Renal cortical epithelial cell (primary cell): ENCODE data around the gene MVB12B. TPM values are rescaled to one million over a fixed set of nuclear protein-coding genes. Genes with fewer than 3 reads are reported as not detected.
"Not testable (repeated sequence)": the region's sequence is repeated elsewhere in the genome, so short reads cannot be mapped to it uniquely, and the experiment has no call there.

Experiments
- DNase-seq: peaks from one replicate; pipeline ENCODE4 v3.0.0-alpha.2; 2011; ENCODE audit warnings: low read depth
- total RNA-seq: library from RNA; depleted of rRNA; stranded (reverse); fragments of >200 nt; gene quantifications from 2 replicates; pipeline ENCODE4 v1.2.3, GENCODE V29; 2014

MVB12B gene, protein sequence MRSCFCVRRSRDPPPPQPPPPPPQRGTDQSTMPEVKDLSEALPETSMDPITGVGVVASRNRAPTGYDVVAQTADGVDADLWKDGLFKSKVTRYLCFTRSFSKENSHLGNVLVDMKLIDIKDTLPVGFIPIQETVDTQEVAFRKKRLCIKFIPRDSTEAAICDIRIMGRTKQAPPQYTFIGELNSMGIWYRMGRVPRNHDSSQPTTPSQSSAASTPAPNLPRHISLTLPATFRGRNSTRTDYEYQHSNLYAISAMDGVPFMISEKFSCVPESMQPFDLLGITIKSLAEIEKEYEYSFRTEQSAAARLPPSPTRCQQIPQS
- 1.0 and 5.3 TPM in 2 replicates for total RNA-seq

DNA sequence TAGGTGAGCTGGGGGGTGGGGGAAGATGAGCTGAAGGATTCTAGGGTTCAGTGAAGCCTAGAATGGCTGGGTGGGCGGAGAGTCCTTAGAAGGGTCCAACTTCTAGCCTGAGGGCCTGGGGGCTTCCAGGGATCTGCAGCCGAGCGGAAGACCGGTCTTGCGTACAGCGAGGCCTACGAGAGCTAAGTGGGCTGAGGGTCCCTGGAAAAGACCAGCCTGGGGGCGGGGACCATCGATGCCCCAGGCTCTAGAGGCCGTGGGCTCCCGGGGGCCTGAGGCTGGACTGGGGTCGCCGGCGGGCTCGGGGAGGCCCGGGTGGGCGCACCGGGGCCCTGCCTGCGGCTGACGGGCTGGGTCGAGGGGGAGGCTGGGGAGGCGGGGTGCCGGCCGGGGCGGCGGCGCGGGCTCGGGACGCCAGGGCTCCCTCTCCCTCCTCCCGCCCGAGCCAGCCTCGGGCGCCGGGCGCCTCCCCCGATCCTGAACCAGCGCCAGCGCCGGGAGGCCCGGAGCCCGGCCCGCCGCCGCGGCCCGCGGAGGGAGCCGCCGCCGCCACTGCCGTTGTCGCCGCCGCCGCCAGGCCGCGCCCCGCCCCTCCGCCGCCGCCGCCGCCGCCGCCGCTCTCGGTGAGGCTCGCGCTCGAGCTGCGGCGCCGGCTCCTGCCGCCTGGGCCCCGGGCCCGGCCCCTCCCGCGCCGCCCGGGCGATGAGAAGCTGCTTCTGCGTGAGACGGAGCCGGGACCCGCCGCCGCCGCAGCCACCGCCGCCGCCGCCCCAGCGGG is at the start of gene MVB12B:
Gene MVB12B, plus strand, starts transcription at position 602 of the 778 bp plus-strand sequence. Its CDS starts 101 bp downstream, at position 703.
- DNase-seq: no peak

DNA sequence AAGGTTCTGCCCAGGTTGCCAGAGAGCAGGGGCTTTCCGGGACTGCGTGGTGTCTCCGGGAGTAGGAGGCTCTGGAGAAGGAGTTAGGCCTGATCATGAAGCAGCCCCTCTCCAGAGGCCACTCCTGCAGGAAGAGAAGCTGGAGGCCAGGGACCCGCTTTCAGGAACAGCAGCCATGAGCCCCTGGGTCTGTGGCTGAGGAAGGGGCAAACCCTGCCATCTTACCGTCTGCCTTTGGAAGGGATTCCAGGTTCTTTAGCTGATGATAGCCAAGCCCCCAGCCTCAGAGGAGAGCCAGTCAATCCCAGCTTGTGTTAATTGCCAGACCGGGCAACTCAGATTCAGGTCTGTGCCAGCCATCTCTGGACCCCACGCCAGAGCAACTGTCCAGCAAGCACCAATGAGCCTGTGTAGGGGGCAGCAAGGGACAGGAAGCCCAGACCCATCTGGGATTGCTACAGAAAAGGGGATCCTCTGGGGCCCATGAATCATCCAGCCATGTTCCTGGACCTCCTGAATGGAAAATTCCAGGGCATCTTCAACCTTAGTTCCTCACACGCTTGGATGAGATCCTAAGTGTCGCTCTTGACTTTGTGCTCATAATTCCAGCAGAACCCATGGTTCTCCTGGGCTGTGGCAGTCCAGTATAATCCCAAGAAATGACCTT is 42.7 kb upstream of the MVB12B start:
- no peak for DNase-seq

DNA sequence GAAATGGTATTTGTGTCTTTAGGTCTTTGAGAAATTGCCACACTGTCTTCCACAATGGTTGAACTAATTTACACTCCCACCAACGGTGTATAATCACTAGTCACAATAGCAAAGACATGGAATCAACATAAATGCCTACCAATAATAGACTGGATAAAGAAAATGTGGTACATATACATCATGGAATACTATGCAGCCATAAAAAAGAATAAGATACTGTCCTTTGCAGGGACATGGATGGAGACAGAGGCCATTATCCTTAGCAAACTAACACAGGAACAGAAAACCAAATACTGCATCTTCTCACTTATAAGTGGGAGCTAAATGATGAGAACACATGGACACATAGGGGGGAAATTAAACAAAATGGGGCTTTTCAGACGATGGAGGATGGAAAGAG is 41.0 kb upstream of the MVB12B start:
- DNase-seq: not testable (repeated sequence)

DNA sequence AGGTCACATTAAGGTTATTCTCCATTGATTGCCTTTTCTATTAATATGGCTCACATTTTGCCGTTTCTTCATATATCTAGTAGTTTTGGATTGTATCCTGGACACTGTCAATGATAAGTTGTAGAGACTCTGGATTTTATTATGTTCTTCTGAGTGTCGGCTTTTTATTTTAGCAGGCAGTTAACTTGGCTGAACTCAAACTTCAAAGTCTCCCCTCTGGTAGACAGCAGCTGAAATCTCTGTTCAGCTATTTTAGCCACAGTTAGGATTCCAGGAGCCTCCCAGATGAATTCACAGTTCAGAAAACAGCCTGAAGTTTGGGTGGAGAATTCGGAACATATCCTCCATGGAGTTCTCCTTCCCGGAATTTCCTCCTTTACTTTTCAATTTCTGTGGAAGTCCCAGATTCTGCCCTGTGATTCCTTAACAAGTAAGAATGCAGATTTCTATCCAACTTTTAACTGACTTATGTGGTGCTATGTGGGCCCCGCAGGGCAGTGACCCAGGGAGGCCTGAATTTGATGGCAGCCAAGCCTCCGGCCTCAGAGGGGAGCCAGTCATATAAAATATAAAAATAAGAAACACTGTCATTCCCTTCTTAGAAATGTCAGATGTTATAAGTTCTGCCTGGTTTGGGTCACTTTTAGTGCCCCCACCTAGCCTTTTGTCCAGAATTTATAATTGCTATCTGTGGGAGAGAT is 39.3 kb upstream of the MVB12B start:
- DNase-seq: no peak

DNA sequence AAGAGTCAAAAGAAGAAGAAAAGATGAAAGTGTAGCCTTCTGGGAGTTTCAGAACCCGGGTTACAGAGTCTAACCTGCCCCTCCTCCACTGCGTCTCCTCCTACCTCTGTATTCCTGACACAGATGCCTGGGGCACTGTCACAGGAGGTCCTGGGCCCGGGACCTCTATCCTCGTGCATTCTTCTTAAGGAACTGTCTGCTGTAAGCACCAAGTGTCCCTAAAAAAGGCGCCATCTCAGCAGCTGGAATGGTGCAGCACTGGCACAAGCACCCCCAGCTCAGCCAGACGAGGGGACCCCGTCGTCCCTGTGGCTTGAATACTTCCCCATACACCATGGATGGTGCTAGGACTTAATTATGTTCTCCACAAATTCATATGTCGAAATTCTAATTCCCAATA is 35.8 kb upstream of the MVB12B start:
- no peak for DNase-seq

DNA sequence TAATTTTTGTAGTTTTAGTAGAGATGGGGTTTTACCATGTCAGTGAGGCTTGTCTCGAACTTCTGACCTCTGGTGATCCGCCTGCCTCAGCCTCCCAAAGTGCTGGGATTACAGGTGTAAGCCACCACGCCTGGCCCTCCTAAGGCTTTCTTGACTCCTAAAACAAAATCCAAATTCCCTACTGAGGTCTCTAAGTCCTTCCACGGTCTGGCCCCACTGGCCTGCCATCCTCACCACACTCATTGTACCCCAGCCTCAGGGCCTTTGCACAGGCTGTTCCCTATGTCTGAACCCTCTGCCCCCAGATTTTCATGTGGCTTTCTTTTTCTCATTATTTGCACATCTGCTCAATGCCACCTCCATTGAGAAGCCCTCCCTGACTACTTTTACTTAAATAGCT is 34.7 kb upstream of the MVB12B start:
- DNase-seq: no peak

DNA sequence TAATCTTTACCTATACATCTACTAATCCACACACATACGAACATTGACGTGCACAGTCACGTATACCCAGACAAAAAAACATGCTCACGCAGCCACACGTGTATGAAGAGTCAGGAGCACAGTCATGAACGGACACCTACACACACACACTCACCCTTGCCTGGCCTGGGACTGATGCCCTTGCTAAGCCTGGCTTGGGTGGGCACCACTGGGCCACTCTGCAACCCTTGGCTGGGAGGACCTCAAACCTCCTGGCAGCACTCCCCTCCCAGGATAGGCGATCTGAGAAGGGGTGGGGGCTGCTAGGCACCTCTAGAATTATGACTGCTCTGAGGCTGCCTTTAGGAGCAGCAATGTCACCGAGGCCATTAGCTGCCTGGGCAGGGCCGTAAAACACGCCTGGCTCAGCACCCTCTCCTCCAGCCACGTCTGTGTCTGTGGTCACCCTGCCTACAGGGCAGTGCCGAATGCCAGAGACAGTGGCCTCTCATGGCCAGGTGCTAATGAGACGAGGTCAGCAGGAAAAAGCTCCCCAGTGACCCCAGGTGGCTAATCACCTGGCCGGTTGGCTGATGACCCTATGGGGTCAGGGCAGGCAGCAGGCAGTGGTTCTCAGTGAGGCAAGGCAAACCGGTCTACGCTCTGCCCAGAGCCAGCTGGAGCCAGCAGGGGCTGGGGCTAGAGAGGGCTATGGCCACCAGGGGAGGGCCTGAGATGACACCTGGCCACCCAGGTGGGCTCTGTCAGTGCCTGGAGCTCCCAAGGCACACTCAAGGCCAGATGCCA is 33.7 kb upstream of the MVB12B start:
- DNase-seq: no peak

DNA sequence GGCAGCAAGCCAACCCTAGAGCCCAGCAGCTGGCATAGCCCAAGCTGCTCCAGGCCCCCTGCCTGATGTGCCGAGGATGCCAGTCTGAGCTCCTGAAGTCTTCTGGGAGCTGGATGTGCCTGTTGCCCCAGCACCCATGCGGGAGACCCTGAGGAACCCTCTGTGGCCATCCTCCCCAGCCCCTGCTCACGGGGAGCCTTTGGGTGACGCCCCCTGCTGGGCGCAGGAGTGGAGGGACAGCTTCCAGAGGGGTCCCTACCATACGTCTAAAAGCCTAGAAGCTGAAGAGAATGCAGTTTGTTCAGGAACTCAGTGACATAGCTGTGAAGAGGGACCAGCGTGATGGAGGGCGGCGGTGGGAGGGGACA is 33.1 kb upstream of the MVB12B start:
- no peak for DNase-seq

DNA sequence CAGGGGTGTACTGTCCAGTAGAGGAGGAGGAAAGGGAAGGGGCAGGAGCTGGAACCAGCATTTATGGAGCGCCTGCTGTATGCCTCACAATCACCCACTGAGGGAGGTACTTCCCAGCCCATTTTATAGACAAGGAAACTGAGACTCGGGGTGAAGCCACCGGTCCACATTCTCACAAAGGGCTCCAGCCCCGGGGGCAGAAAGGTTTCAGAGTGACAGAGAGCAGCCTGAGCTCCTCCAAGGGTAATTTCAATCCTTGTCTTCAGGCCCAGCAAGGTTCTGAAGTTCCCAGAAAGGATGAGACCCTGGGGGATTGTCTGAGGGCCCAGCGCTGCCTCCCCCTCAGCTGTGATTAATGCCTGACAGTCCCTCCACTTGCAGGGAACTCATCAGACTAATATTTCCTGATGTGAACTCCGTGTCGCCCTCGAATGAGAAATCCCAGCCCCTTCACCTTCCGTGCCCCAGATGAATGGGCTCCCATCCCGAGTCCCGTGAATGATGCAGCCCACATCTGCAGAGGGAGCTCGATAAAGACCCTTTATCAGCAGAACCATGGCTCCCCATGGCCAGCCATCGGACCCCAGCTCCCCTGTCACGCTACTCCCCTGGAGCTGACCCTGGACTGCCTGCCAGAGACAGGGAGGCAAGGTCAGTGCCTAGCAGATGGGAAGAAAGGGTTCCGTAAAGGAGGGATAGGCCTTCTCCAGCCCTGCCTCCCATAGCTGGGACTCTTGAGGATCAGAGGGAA is 32.1 kb upstream of the MVB12B start:
- no peak for DNase-seq

DNA sequence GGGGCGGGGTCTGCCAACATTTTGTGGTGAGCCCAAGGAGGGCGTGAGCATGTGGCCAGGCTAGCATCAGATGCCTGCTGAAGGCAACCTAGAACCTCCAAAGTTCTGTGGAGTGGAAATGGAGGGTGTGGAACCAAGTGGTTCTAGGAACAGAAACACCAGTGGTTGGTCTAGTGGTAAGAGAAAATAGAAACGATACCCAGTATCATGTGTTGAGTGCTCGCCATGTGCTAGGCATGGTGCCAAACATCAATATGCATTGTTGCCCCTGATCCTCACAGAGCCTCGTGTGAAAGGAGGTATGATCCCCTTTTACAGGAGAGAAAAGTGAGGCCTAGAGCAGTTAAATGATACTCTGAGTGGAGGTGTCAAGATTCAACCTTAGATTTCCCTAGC is 31.5 kb upstream of the MVB12B start:
- no peak for DNase-seq

DNA sequence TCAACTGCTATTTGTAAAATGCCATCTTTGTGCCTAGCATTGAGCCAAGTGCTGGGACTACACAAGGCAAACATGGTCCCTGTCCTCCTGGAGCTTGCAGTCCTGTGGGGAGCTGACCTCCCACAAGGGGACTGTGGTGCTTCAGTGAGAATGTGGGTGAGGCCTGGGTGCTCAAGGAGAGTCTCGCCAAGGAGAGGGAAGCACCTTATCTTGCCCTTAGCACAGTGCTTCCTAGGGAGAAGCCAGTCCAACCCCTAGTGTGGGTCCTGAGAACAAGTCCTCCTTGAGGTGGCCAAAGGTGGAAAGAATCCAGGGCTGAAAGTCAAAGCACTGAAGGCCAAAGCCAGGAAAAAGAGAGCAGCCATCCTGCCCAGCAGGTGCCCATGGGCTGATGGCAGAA is 31.1 kb upstream of the MVB12B start:
- no peak for DNase-seq

DNA sequence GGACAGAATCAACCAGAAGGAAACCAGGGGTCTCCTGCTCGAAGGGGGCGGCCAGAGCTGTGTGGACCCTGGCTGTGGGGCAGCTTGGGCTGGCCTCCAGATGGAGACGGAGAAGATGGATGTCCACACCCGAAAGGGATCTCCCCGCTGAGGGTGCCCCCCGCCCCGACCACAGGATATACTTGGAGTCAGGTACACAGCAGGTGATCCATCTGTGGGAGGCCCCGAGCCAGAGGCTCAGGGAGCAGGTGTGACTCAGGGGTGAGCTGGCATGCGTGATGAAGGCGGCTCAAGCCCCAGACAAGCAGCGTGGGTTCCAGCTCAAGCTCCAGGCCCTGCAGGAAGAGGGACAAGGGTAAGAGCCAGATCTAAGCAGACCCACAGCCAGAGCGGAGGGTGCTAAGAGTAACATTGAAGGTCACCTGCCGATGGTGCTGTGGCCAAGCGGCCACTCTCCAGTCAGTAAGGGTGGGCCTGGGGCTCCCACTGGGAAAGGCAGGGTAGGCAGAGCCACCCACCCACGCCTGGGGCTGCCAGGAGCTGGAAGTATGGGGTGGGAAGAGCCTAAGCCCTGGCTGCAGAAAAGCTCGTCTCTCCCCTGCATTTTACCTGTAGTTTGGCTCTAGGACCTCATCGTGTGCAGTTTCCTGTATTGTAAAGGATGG is 30.6 kb upstream of the MVB12B start:
- DNase-seq: no peak

DNA sequence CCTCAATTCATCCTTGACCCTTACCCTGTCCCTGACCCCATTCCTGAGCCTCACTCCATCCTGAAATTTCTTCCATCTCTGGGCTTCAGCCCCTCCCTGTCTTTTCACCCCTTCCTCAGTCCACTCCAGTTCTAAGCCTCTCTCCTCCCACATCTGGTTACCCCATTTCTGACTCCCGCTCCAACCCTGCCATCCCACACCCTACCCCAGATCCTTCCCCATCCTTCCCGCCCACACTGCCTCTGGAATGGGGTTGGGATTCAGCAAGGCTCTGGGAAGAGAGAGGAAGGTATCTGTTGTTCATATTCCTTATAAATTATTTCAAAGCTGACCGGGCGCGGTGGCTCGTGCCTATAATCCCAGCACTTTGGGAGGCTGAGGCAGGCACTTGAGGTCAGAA is 29.9 kb upstream of the MVB12B start:
- no peak for DNase-seq

DNA sequence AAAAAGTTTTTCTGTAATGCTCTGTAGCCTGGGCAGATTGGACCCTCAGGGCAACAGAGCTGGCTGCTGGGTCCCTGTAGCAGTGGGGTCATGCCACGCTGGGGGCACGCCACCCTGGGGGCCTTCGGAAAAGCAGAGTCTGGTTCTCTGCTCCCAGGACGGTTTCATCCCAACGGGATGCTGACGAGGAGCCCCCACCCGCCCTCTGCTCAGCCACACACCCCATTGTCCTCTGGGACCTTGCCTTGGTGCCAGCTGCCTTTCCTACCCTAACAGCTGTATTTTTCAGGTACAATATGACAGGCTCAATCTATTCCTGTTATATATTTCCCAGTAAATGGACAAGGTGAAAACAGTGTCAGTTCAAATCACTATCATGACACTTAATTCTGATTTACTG is 29.0 kb upstream of the MVB12B start:
- no peak for DNase-seq

DNA sequence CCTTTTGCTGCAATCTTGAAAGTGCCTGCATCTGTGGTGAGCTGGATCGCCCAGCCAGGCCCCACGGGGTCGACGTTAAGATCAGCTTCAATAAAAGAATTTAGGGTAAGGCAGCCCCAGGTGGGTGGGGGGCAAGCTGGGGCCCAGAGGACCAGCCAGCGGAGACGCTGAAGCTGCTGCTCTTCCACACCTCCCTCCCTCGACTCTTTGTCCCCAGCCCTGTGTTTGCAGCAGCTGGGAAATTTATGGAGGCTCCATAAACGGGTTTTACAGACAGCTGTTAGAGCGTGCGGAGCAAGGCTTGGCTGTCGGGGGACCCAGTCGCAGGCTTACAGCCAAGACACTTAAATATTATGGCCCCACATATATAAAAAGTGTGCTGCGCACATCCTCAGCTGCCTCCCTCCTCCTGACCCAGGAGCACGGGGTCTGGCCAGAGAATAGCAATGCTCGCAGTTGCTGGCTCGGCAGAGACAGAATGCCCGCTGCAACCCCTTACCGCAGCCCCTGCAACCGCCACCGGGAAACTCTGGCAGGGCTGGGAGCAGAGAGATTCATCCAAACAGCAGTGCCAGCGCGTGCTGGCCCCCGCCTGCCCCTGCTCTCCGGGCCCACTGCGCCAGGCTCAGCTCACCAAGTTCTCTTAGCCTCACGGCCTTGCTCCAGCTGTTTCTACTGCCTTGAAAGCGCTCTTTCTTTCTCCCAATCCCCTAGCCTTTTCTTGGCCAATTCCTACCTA is 28.4 kb upstream of the MVB12B start:
- no peak for DNase-seq

DNA sequence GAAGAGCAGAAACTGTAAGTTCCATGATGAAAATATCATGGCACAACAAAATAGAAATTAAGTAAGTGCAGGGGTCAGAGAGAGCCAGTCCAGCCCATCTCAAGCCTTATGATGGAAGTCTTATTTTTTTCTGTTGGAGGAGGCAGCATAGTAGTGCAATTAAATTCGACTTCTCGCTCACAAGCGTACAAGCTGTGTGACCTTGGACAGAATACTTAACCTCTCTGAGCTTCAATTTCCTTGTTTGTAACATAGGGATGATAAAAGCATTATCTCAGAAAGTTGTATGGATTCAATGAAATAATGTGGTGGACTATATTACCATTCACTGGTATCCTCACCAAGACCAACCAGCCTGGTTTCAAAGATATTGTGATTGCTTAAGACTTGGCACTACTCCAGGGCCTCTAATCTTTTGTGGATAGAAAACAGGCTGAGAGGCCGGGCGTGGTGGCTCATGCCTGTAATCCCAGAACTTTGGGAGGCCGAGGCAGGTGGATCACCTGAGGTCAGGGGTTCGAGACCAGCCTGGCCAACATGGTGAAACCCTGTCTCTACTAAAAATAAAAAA is 26.8 kb upstream of the MVB12B start:
- DNase-seq: no peak

DNA sequence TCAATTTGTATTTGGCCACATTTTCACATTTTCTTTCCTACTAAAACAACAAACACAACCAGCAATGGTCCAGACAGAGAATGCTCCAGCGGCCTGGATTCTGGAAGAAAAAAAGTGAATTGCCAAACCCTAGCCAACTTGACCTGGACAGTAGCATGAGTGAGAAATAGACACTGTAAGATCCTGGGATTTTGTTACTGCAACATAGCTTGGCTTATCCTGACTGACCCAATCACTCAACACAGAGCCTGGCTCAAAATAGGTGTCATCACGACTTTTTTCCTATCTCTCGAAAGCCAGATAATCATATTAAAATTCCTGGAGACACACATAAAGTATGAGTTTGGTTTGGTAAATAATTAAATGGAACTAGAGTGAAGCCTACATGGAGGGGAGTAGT is 25.4 kb upstream of the MVB12B start:
- no peak for DNase-seq

DNA sequence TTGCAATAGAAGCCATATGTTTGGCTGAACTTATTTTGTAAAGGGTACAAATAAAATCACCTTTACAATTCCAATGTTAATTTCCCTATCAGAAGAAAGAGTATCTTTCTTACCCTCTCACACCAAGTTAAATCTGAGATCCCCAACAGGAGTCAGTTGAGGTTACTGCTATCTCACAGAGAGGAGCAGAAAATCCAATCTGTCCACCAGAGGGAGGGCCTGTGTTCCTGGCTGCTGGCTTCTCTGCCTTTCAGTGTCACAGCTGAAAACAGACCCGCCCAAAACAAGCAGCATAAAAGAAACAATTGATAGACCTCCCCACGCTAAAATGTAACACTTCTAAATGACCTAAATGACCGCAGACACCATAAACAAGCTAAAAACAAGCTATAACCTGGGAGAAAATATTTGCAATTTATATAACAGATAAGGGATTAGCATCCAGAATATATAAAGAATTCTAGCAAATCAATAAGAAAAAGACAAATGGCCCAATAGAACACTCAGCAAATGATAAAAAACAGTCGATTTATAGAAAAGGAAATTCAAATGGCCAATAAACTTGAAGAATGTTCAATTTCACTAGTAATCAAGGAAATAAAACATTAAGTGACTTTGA is 24.5 kb upstream of the MVB12B start:
- DNase-seq: peak; percentile 37

DNA sequence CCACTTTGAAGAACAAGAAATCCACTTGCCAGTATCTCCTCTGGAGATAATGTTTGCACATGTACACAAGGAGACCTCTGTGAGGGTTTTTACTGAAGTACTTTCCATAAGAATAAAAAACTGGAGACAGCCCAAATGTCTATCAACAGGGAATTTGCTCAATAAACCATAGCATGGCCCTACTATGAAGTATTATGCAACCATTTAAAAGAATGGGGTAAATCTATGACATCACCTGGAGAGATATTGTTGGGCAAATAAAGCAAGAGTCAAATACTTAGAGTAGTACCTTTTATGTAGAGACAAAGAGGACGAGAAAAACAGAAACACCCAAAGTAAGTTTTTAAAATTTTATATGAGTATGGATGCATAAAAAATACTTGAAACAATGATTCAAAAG is 23.9 kb upstream of the MVB12B start:
- DNase-seq: no peak
